Astrocyte (in vitro differentiated cells and primary cell): Measurements from ENCODE around the gene TGFB2.

Source experiments
- EZH2 ChIP-seq: IDR thresholded peaks from 2 replicates; pipeline ENCODE4 v1.6.1; 2012; ENCODE audit warnings: mild to moderate bottlenecking, low read length, inconsistent platforms; ENCODE audit not compliant: insufficient read depth
- TF ChIP-seq, protein P1 (sequence below): IDR thresholded peaks from 2 replicates; pipeline ENCODE4 v1.5.1; 2011; ENCODE audit warnings: low read depth, mild to moderate bottlenecking, inconsistent platforms, low read length, moderate library complexity; ENCODE audit not compliant: insufficient read depth

DNA sequence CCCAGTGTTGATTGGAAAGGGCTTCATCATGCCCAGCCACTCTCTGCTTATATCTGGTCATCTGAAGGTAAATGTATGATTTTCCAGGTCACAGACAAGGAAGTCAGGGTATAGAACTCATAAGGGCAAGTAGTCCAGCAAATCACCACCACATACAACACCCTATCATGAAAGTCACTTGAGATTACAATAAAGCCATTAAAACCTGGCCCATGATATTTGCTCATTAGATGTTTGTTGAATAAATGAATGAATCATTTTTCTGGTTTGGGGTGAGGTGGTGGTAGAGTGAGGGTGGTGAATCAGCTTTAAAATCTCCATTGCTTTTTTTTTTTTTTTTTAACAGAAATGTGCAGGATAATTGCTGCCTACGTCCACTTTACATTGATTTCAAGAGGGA is 91.9 kb downstream of the TGFB2 start:
- TF ChIP-seq, protein P1, sequence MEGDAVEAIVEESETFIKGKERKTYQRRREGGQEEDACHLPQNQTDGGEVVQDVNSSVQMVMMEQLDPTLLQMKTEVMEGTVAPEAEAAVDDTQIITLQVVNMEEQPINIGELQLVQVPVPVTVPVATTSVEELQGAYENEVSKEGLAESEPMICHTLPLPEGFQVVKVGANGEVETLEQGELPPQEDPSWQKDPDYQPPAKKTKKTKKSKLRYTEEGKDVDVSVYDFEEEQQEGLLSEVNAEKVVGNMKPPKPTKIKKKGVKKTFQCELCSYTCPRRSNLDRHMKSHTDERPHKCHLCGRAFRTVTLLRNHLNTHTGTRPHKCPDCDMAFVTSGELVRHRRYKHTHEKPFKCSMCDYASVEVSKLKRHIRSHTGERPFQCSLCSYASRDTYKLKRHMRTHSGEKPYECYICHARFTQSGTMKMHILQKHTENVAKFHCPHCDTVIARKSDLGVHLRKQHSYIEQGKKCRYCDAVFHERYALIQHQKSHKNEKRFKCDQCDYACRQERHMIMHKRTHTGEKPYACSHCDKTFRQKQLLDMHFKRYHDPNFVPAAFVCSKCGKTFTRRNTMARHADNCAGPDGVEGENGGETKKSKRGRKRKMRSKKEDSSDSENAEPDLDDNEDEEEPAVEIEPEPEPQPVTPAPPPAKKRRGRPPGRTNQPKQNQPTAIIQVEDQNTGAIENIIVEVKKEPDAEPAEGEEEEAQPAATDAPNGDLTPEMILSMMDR = no peak
- no peak for TF ChIP-seq EZH2
